GM08714 (cell line): ENCODE results near the gene B3GNT9.
"Not testable (repeated sequence)": the region's sequence is repeated elsewhere in the genome, so short reads cannot be mapped to it uniquely, and the experiment has no call there.

ENCODE experiments used
- H3K4me3 ChIP-seq: fragments of 200-500 bp; sonication (Bioruptor generic); 2 replicates; pipeline ENCODE4 v1.5.1; 2014; ENCODE audit warnings: mild to moderate bottlenecking, low read length, inconsistent platforms
- ZNF274 ChIP-seq: IDR thresholded peaks from 2 replicates; pipeline ENCODE4 v1.6.1; 2012; ENCODE audit warnings: mild to moderate bottlenecking, low read depth, low read length

The B3GNT9 gene

GRCh38 chr16:67142342-67142741 is 8.5 kb downstream of the B3GNT9 start:
- no peak overlapping the region for H3K4me3 ChIP-seq
- TF ChIP-seq ZNF274 = no peak

GRCh38 chr16:67141391-67141790 is 9.4 kb downstream of the B3GNT9 start:
- TF ChIP-seq ZNF274 = no peak
- no peak overlapping the region for H3K4me3 ChIP-seq

GRCh38 chr16:67137605-67138004 is 13.2 kb downstream of the B3GNT9 start:
- no peak for TF ChIP-seq ZNF274
- H3K4me3 ChIP-seq = no peak overlapping the region

- H3K4me3 ChIP-seq = no peak overlapping the region
- TF ChIP-seq ZNF274 = no peak
Observed at GRCh38 chr16:67129422-67129821, 21.4 kb downstream of the B3GNT9 start.

- H3K4me3 ChIP-seq = no peak overlapping the region
- TF ChIP-seq ZNF274 = no peak
Observed at GRCh38 chr16:67128887-67129286, 21.9 kb downstream of the B3GNT9 start.

- TF ChIP-seq ZNF274 = no peak
- H3K4me3 ChIP-seq = no peak overlapping the region
Observed at GRCh38 chr16:67128417-67128816, 22.4 kb downstream of the B3GNT9 start.

- not testable (repeated sequence) for H3K4me3 ChIP-seq
Observed at GRCh38 chr16:67122799-67123198, 28.0 kb downstream of the B3GNT9 start.

- no peak for TF ChIP-seq ZNF274
- H3K4me3 ChIP-seq = no peak overlapping the region
Observed at GRCh38 chr16:67120025-67120424, 30.8 kb downstream of the B3GNT9 start.

- no peak overlapping the region for H3K4me3 ChIP-seq
- no peak for TF ChIP-seq ZNF274
Observed at GRCh38 chr16:67117716-67118115, 33.1 kb downstream of the B3GNT9 start.

- H3K4me3 ChIP-seq = no peak overlapping the region
- TF ChIP-seq ZNF274 = no peak
Observed at GRCh38 chr16:67116388-67117311, 34.1 kb downstream of the B3GNT9 start.

GRCh38 chr16:67115639-67116038 is 35.2 kb downstream of the B3GNT9 start:
- H3K4me3 ChIP-seq = no peak overlapping the region
- no peak for TF ChIP-seq ZNF274

GRCh38 chr16:67114793-67115192 is 36.0 kb downstream of the B3GNT9 start:
- H3K4me3 ChIP-seq = no peak overlapping the region
- TF ChIP-seq ZNF274 = no peak

- H3K4me3 ChIP-seq = no peak overlapping the region
- no peak for TF ChIP-seq ZNF274
Observed at GRCh38 chr16:67112591-67113399, 38.0 kb downstream of the B3GNT9 start.

GRCh38 chr16:67111951-67112444 is 38.8 kb downstream of the B3GNT9 start:
- H3K4me3 ChIP-seq = no peak overlapping the region
- TF ChIP-seq ZNF274 = no peak

GRCh38 chr16:67109407-67110135 is 41.2 kb downstream of the B3GNT9 start, which contains the start of gene PHAF1:
PHAF1 (plus strand) TSS chr16:67109941; CDS start chr16:67110176, 235 bp downstream.
- no peak for TF ChIP-seq ZNF274
- peak within 1 kb of the TSS; percentile 97 for H3K4me3 ChIP-seq
